K562 (cell line): ENCODE measurements around the gene GNAI2. TPM values are rescaled to one million over a fixed set of nuclear protein-coding genes. Genes with fewer than 3 reads are reported as not detected.

Experiments used
- ATAC-seq: fragments of 200-7000 bp; cut with Tn5 transposase; 3 replicates; pipeline ENCODE4 v1.9.1; 2020; ENCODE audit warnings: moderate library complexity
- BruUV-seq: library from RNA; stranded (reverse); fragments of 400-500 nt; replicated peaks from 2 replicates; lab custom pipeline; 2021; lab: Mats Ljungman, UMichigan
- CTCF ChIA-PET: fragments of 300-600 bp; formaldehyde crosslinking; extraction: SDS; loops from one replicate; lab custom pipeline; 2021; ENCODE audit warnings: low intra/inter-chr PET ratio; lab: Yijun Ruan, JAX
- POLR2A ChIA-PET: fragments of 300-600, 350-650 bp; sonication (Branson Sonifier 250); formaldehyde crosslinking; extraction: SDS; loops from one replicate; lab custom pipeline; 2021; ENCODE audit warnings: antibody characterized with exemption, inconsistent platforms; lab: Yijun Ruan, JAX
- DNase-seq, 4 experiments: peaks; one replicate each; pipeline versions ENCODE4 v3.0.0 to v3.0.0-alpha.2; 2011 to 2018; ENCODE audit warnings: low spot score in 3 of 4, mixed read lengths in 3 of 4; ENCODE audit errors: extremely low read depth in 1 of 4
- FAIRE-seq: peaks from 2 replicates; lab custom pipeline; 2011; peaks lifted over from hg19 to GRCh38; lab: Jason Lieb, UNC
- H2AFZ ChIP-seq: 2 replicates; pipeline ENCODE4 v1.6.0; 2011; ENCODE audit warnings: low read depth, low read length, control low read depth, inconsistent platforms
- H3K27ac ChIP-seq: fragments of 200-600 bp; 3 replicates; pipeline ENCODE4 v1.8.0; 2011; ENCODE audit warnings: low read depth, mild to moderate bottlenecking, control low read depth, inconsistent platforms, low read length, moderate library complexity, mixed read lengths; ENCODE audit errors: extremely low read depth
- H3K27me3 ChIP-seq, 2 experiments: fragments of 300-600 bp in 1 of 2; 2 replicates in 1 of 2; 3 replicates in 1 of 2; pipeline versions ENCODE4 v1.6.0 to v1.8.0; 2011; ENCODE audit warnings: inconsistent platforms in 2 of 2, low read length in 2 of 2, mild to moderate bottlenecking in 1 of 2, mixed read lengths in 1 of 2, moderate library complexity in 1 of 2; ENCODE audit not compliant: control insufficient read depth in 2 of 2, insufficient read depth in 2 of 2
- H3K36me3 ChIP-seq: fragments of 300-600 bp; 3 replicates; pipeline ENCODE4 v1.8.0; 2011; ENCODE audit warnings: mild to moderate bottlenecking, low read length, inconsistent platforms; ENCODE audit not compliant: control insufficient read depth, insufficient read depth
- H3K4me1 ChIP-seq, 2 experiments: fragments of 200-600 bp in 1 of 2; replicated peaks in 1 of 2; 2 replicates in 1 of 2; 3 replicates in 1 of 2; pipeline versions ENCODE4 v1.5.1 to v1.8.0; 2011; ENCODE audit warnings: inconsistent platforms in 2 of 2, low read length in 2 of 2, mild to moderate bottlenecking in 1 of 2, mixed read lengths in 1 of 2, moderate library complexity in 1 of 2; ENCODE audit not compliant: control insufficient read depth in 2 of 2, insufficient read depth in 2 of 2
- H3K4me2 ChIP-seq: 2 replicates; pipeline ENCODE4 v1.6.1; 2011; ENCODE audit warnings: low read length, control low read depth, inconsistent platforms, mixed read lengths; ENCODE audit not compliant: insufficient read depth
- H3K4me3 ChIP-seq: fragments of 200-600 bp; sonication (generic), shearing (Covaris generic); 2 replicates; pipeline ENCODE4 v1.5.1; 2016; ENCODE audit warnings: control low read depth, inconsistent platforms
- H3K79me2 ChIP-seq: fragments of 200-600 bp; 3 replicates; pipeline ENCODE4 v1.8.0; 2011; ENCODE audit warnings: low read length, inconsistent platforms; ENCODE audit not compliant: control insufficient read depth, insufficient read depth
- H3K9ac ChIP-seq, 2 experiments: 2 replicates each; pipeline versions ENCODE4 v1.6.0 to v1.6.1; 2011; ENCODE audit warnings: low read depth in 2 of 2, low read length in 2 of 2, control low read depth in 1 of 2, inconsistent platforms in 1 of 2, mild to moderate bottlenecking in 1 of 2, mixed read lengths in 1 of 2; ENCODE audit not compliant: insufficient read depth in 1 of 2
- H3K9me1 ChIP-seq: one replicate; pipeline ENCODE4 v1.6.0; 2011; ENCODE audit warnings: inconsistent platforms, mild to moderate bottlenecking, low read length, moderate library complexity; ENCODE audit not compliant: control insufficient read depth, insufficient read depth
- H3K9me3 ChIP-seq: replicated peaks from 2 replicates; pipeline ENCODE4 v1.5.1; 2011; ENCODE audit warnings: low read depth, low read length, inconsistent platforms; ENCODE audit not compliant: control insufficient read depth, insufficient read depth
- H4K20me1 ChIP-seq: replicated peaks from 2 replicates; pipeline ENCODE4 v1.6.1; 2011; ENCODE audit warnings: low read length, inconsistent platforms, mixed read lengths; ENCODE audit not compliant: control insufficient read depth, insufficient read depth
- ELF1 ChIP-seq: fragments of 200-800 bp; sonication (Bioruptor generic); IDR thresholded peaks from 2 replicates; pipeline ENCODE4 v1.6.1; 2016; ENCODE audit warnings: missing genetic modification characterization, missing compliant biosample characterization
- MCM5 ChIP-seq: fragments of 450-650 bp; IDR thresholded peaks from 2 replicates; pipeline ENCODE4 v1.6.1; 2016; ENCODE audit warnings: low read depth
- SMARCE1 ChIP-seq: fragments of 450-650 bp; IDR thresholded peaks from 2 replicates; pipeline ENCODE4 v1.7.1; 2016; ENCODE audit warnings: mild to moderate bottlenecking
- TFE3 ChIP-seq: fragments of 450-650 bp; formaldehyde crosslinking; IDR thresholded peaks from 2 replicates; pipeline ENCODE4 v1.4.0; 2020; ENCODE audit warnings: mild to moderate bottlenecking, mixed read lengths
- WGBS: fragments of 100-300 bp; shearing (Covaris generic); methylation state at CpG from one replicate; pipeline ENCODE4 v1.1.6; 2016; ENCODE audit warnings: low coverage, mixed read lengths; ENCODE audit not compliant: insufficient coverage; ENCODE audit errors: missing lambda C conversion rate; 5-methylcytosine and 5-hydroxymethylcytosine counted together
- in situ Hi-C: fragments of 300-500 bp; cut with MboI; formaldehyde crosslinking; loops from 4 replicates; pipeline ENCODE4 v1.15.0; 2018; ENCODE audit warnings: inconsistent platforms, mixed read lengths
- intact Hi-C: fragments of 100-400 bp; cut with micrococcal nuclease; formaldehyde crosslinking; loops from 2 replicates; pipeline ENCODE4 v1.14.2; 2022
- polyA plus RNA-seq, 8 experiments: library from polyadenylated mRNA; depleted of rRNA in 4 of 8; stranded (reverse) in 5 of 8; unstranded in 3 of 8; fragments of >200 nt; fragmentation: Nextera tagmentation in 2 of 8; fragmentation: Illumina TruSeq in 1 of 8; extraction: Ambion mirVana in 2 of 8; extraction: Trizol in 1 of 8; gene quantifications; 2 replicates each; pipeline versions ENCODE4 v1.2.1 to v1.2.3, GENCODE V29; 2011 to 2014; ENCODE audit warnings: inconsistent platforms in 1 of 8, missing spikeins in 1 of 8
- total RNA-seq, 7 experiments: library from RNA; depleted of rRNA in 6 of 7; stranded (reverse); fragments of >200 nt in 6 of 7; fragmentation: Illumina TruSeq in 2 of 7; extraction: Trizol in 2 of 7; gene quantifications; 2 replicates each; pipeline versions ENCODE4 v1.2.1 to v1.2.3, GENCODE V29; 2011 to 2021; ENCODE audit warnings: low replicate concordance in 1 of 7

GNAI2 gene
- total and polyA plus RNA-seq, 9 of the 15 experiments (the other 6 are each of a cell fraction or from before 2014, with no cell fraction given): 1.1 to 72.2 (median 42.7) TPM

GRCh38 chr3:50208677-50209344 lies 27.2 kb upstream of the GNAI2 start:
- in situ Hi-C loops: no loop called here
- H3K4me3 ChIP-seq: no peak overlapping the region
- H4K20me1 ChIP-seq: no peaks in the 10 kb centered on the region
- no peak overlapping the region for H2AFZ ChIP-seq
- H3K9me3 ChIP-seq: no peaks in the 10 kb centered on the region
- peaks cover 0 to 10% of the 10 kb centered on the region in 2 experiments; a peak in 2 of 5 replicates for H3K4me1 ChIP-seq
- no peak overlapping the region for H3K4me2 ChIP-seq
- no peak for FAIRE-seq
- WGBS: 12% methylated on average over 5 of the region's 14 CpGs
- CTCF ChIA-PET: no interaction called here
- BruUV-seq: no TSS peak
- POLR2A ChIA-PET: interaction anchor here (0.6 to 1.0 kb wide), 2 partner anchors 11 to 19 kb away, joined by 3 read pairs; no protein-coding TSS in a partner anchor
- TF ChIP-seq TFE3 (CRISPR knock-in tag) (0 out of 2 replicates have a peak, but pooled peaks have one; percentile 25), ELF1 (tag) (no peak), SMARCE1 (no peak), MCM5 (no peak)
- H3K9me1 ChIP-seq: no peaks in the 10 kb centered on the region
- DNase-seq: no peak
- H3K36me3 ChIP-seq: no peaks in the 10 kb centered on the region
- no peaks in the 10 kb centered on the region for H3K79me2 ChIP-seq
- H3K27ac ChIP-seq: no peak overlapping the region
- peaks cover 9 to 20% of the 10 kb centered on the region in 2 experiments; a peak in 3 of 5 replicates for H3K27me3 ChIP-seq
- intact Hi-C loops: no loop called here
- 0 out of 4 replicates have a peak overlapping the region, but pooled peaks of 1 of the 2 experiments have one; percentile 22 for H3K9ac ChIP-seq
- no peak for ATAC-seq
